DOHH2 (cell line): ENCODE measurements around the gene MKLN1.

Experiments used
- H3F3A ChIP-seq: fragments of 200-600 bp; sonication (generic), shearing (Covaris generic); 2 replicates; pipeline ENCODE4 v1.6.0; 2016; ENCODE audit warnings: antibody characterized with exemption, mild to moderate bottlenecking; ENCODE audit not compliant: control insufficient read depth, insufficient read depth
- H3K27ac ChIP-seq: fragments of 200-600 bp; sonication (generic); 2 replicates; pipeline ENCODE4 v1.5.1; 2014; ENCODE audit warnings: low read depth, mild to moderate bottlenecking, low read length, moderate library complexity
- H3K27me3 ChIP-seq: fragments of 200-600 bp; sonication (generic); 2 replicates; pipeline ENCODE4 v1.6.1; 2014; ENCODE audit warnings: mild to moderate bottlenecking, low read length, mixed read lengths; ENCODE audit not compliant: control insufficient read depth
- H3K36me3 ChIP-seq: fragments of 200-600 bp; sonication (generic); 2 replicates; pipeline ENCODE4 v1.6.1; 2014; ENCODE audit warnings: mild to moderate bottlenecking, low read length, moderate library complexity, mixed read lengths; ENCODE audit not compliant: control insufficient read depth
- H3K4me1 ChIP-seq: fragments of 200-600 bp; sonication (generic); 2 replicates; pipeline ENCODE4 v1.6.1; 2014; ENCODE audit warnings: mild to moderate bottlenecking, low read length, mixed read lengths; ENCODE audit not compliant: control insufficient read depth
- H3K4me2 ChIP-seq: fragments of 200-600 bp; sonication (generic); 2 replicates; pipeline ENCODE4 v1.6.0; 2014; ENCODE audit warnings: mild to moderate bottlenecking, low read length, moderate library complexity
- H3K4me3 ChIP-seq: fragments of 200-600 bp; sonication (generic); 2 replicates; pipeline ENCODE4 v1.5.1; 2014; ENCODE audit warnings: mild to moderate bottlenecking, low read length, mixed read lengths
- H3K79me2 ChIP-seq: fragments of 200-600 bp; sonication (generic); 2 replicates; pipeline ENCODE4 v1.6.1; 2014; ENCODE audit warnings: mild to moderate bottlenecking, low read length, mixed read lengths; ENCODE audit not compliant: control insufficient read depth
- H3K9me2 ChIP-seq: fragments of 200-600 bp; sonication (generic); replicated peaks from 2 replicates; pipeline ENCODE4 v1.6.1; 2014; ENCODE audit warnings: mild to moderate bottlenecking, low read length, mixed read lengths; ENCODE audit not compliant: control insufficient read depth
- H3K9me3 ChIP-seq: fragments of 200-600 bp; sonication (generic); 2 replicates; pipeline ENCODE4 v1.6.1; 2014; ENCODE audit warnings: antibody characterized with exemption, low read length, mixed read lengths; ENCODE audit not compliant: control insufficient read depth, insufficient read depth
- H4K20me1 ChIP-seq: fragments of 200-600 bp; sonication (generic); 2 replicates; pipeline ENCODE4 v1.6.0; 2014; ENCODE audit warnings: low read depth, mild to moderate bottlenecking, antibody characterized with exemption, low read length, moderate library complexity; ENCODE audit not compliant: control insufficient read depth, insufficient read depth
- CTCF ChIP-seq: fragments of 200-600 bp; sonication (generic); IDR thresholded peaks from one replicate; pipeline ENCODE4 v1.5.1; 2014; ENCODE audit warnings: antibody characterized with exemption, mild to moderate bottlenecking, low read depth, low read length; ENCODE audit not compliant: poor library complexity, severe bottlenecking
- EZH2phosphoT487 ChIP-seq: fragments of 200-600 bp; sonication (generic); IDR thresholded peaks from 2 replicates; pipeline ENCODE4 v1.6.1; 2017; ENCODE audit warnings: borderline replicate concordance, mild to moderate bottlenecking, antibody characterized with exemption, low read length, moderate library complexity, mixed read lengths

The MKLN1 gene

GRCh38 chr7:131529617-131530016, 201.9 kb downstream of the MKLN1 start:
- no peak overlapping the region for H3K27ac ChIP-seq
- no peaks in the 10 kb centered on the region for H3K4me1 ChIP-seq
- no peaks in the 10 kb centered on the region for H3K9me2 ChIP-seq
- H3K79me2 ChIP-seq: no peaks in the 10 kb centered on the region
- H3K9me3 ChIP-seq: no peaks in the 10 kb centered on the region
- H3K27me3 ChIP-seq: no peaks in the 10 kb centered on the region
- H4K20me1 ChIP-seq: no peaks in the 10 kb centered on the region
- no peaks in the 10 kb centered on the region for H3F3A ChIP-seq
- H3K4me3 ChIP-seq: no peak overlapping the region
- H3K4me2 ChIP-seq: no peak overlapping the region
- TF ChIP-seq EZH2phosphoT487 (no peak), CTCF (no peak)
- no peaks in the 10 kb centered on the region for H3K36me3 ChIP-seq

GRCh38 chr7:131530137-131530536, 202.5 kb downstream of the MKLN1 start:
- no peaks in the 10 kb centered on the region for H3K27me3 ChIP-seq
- TF ChIP-seq CTCF (no peak), EZH2phosphoT487 (no peak)
- H3K9me2 ChIP-seq: no peaks in the 10 kb centered on the region
- no peaks in the 10 kb centered on the region for H3K36me3 ChIP-seq
- no peaks in the 10 kb centered on the region for H4K20me1 ChIP-seq
- H3K4me3 ChIP-seq: no peak overlapping the region
- no peaks in the 10 kb centered on the region; the same call in 1 of the 2 replicates for H3K4me1 ChIP-seq
- H3K4me2 ChIP-seq: no peak overlapping the region
- H3K27ac ChIP-seq: no peak overlapping the region
- H3F3A ChIP-seq: no peaks in the 10 kb centered on the region
- no peaks in the 10 kb centered on the region for H3K9me3 ChIP-seq
- H3K79me2 ChIP-seq: no peaks in the 10 kb centered on the region

- H3K4me3 ChIP-seq: no peak overlapping the region
Measured at GRCh38 chr7:131532570-131533091, 205.0 kb downstream of the MKLN1 start.

More at GRCh38 chr7:131532570-131533091, 205.0 kb downstream of the MKLN1 start:
- H3K79me2 ChIP-seq: no peaks in the 10 kb centered on the region
- H3K4me1 ChIP-seq: peaks cover 3% of the 10 kb centered on the region; the same call in 1 of the 2 replicates
- no peak overlapping the region for H3K4me2 ChIP-seq
- H3K27me3 ChIP-seq: no peaks in the 10 kb centered on the region
- no peaks in the 10 kb centered on the region for H3K9me2 ChIP-seq
- no peaks in the 10 kb centered on the region for H3F3A ChIP-seq
- H3K9me3 ChIP-seq: no peaks in the 10 kb centered on the region
- H4K20me1 ChIP-seq: no peaks in the 10 kb centered on the region
- no peaks in the 10 kb centered on the region for H3K36me3 ChIP-seq
- no peak overlapping the region for H3K27ac ChIP-seq
- TF ChIP-seq EZH2phosphoT487: no peak
- TF ChIP-seq CTCF: no peak
